Lung (tissue), 12 donors: ENCODE data around the gene FOXN3. TPM values are rescaled to one million over a fixed set of nuclear protein-coding genes. Genes with fewer than 3 reads are reported as not detected.

Experiments used
- ATAC-seq: fragments of 200-7000 bp; cut with Tn5 transposase; one replicate; pipeline ENCODE4 v1.9.1; 2020; ENCODE audit warnings: moderate number of reproducible peaks; ENCODE audit not compliant: insufficient read depth, low FRiP score
- DNase-seq, 3 donors: peaks; one replicate each; pipeline ENCODE4 v3.0.0-alpha.2; 2013 to 2017
- H3K27ac ChIP-seq, 2 donors: one replicate each; pipeline ENCODE4 v1.5.1; 2013; ENCODE audit warnings: mild to moderate bottlenecking in 2 of 2, moderate library complexity in 2 of 2, control low read depth in 1 of 2, inconsistent platforms in 1 of 2, low read depth in 1 of 2, low read length in 1 of 2
- H3K27me3 ChIP-seq, 3 donors: one replicate each; pipeline ENCODE4 v1.5.1; 2013; ENCODE audit warnings: low read length in 2 of 3; ENCODE audit not compliant: control insufficient read depth in 3 of 3, insufficient read depth in 3 of 3
- H3K36me3 ChIP-seq, 4 donors: one replicate each; pipeline ENCODE4 v1.5.1; 2013; ENCODE audit warnings: low read length in 4 of 4, mild to moderate bottlenecking in 1 of 4, moderate library complexity in 1 of 4; ENCODE audit not compliant: control insufficient read depth in 4 of 4, insufficient read depth in 4 of 4
- H3K4me1 ChIP-seq, 5 donors: one replicate each; pipeline ENCODE4 v1.5.1; 2013; ENCODE audit warnings: low read length in 5 of 5, mild to moderate bottlenecking in 2 of 5, moderate library complexity in 1 of 5; ENCODE audit not compliant: control insufficient read depth in 5 of 5, insufficient read depth in 5 of 5
- H3K4me3 ChIP-seq: one replicate; pipeline ENCODE4 v1.5.1; 2013; ENCODE audit warnings: mild to moderate bottlenecking, control low read depth, moderate library complexity
- H3K9ac ChIP-seq, 2 donors: one replicate each; pipeline ENCODE4 v1.5.1; 2013; ENCODE audit warnings: low read length in 2 of 2, control low read depth in 1 of 2; ENCODE audit not compliant: insufficient read depth in 1 of 2
- H3K9me3 ChIP-seq, 4 donors: one replicate each; pipeline ENCODE4 v1.5.1; 2013; ENCODE audit warnings: low read length in 3 of 4, mild to moderate bottlenecking in 1 of 4, moderate library complexity in 1 of 4; ENCODE audit not compliant: control insufficient read depth in 4 of 4, insufficient read depth in 3 of 4
- WGBS, 2 donors: extraction: QIAGEN DNeasy Blood & Tissue Kit; methylation state at CpG; one replicate each; pipeline ENCODE4 v1.1.7; 2013; 5-methylcytosine and 5-hydroxymethylcytosine counted together
- polyA plus RNA-seq, 2 donors: library from polyadenylated mRNA; stranded (reverse); fragments of 200-250 nt; gene quantifications; one replicate each; pipeline ENCODE4 v1.2.1, GENCODE V29; 2013
- total RNA-seq, 2 donors: library from RNA; depleted of rRNA in 1 of 2; stranded (reverse); fragments of >200 nt in 1 of 2; gene quantifications; one replicate each; pipeline ENCODE4 v1.2.1, GENCODE V29; 2014 to 2021
- TF ChIP-seq, protein P1 (sequence below): IDR thresholded peaks from 2 replicates; pipeline ENCODE4 v1.5.1; 2012; ENCODE audit warnings: mild to moderate bottlenecking; ENCODE audit errors: control extremely low read depth, extremely low read depth
- donor health status: control.
- donor health status: control.
- donor health status: Bipolar disorder and iron deficiency.
- donor health status: healthy.
- donor health status: DM: yes; HTN: yes; CAD: no.

FOXN3 gene
- total and polyA plus RNA-seq, 4 donors = 12.7 to 69.7 (median 34.9) TPM

- Histone ChIP-seq H3K4me3 (no peak overlapping the region), H3K36me3 (peaks cover 0 to 3% (median 0%) of the 10 kb centered on the region in 4 donors), H3K27ac (peak overlapping the region in 1 of 2 donors; percentile 33), H3K27me3 (no peaks in the 10 kb centered on the region), H3K9me3 (no peaks in the 10 kb centered on the region), H3K4me1 (peaks cover 12 to 64% (median 16%) of the 10 kb centered on the region in 5 donors), H3K9ac (peak overlapping the region in 1 of 2 donors; percentile 42)
- TF ChIP-seq, protein P1, sequence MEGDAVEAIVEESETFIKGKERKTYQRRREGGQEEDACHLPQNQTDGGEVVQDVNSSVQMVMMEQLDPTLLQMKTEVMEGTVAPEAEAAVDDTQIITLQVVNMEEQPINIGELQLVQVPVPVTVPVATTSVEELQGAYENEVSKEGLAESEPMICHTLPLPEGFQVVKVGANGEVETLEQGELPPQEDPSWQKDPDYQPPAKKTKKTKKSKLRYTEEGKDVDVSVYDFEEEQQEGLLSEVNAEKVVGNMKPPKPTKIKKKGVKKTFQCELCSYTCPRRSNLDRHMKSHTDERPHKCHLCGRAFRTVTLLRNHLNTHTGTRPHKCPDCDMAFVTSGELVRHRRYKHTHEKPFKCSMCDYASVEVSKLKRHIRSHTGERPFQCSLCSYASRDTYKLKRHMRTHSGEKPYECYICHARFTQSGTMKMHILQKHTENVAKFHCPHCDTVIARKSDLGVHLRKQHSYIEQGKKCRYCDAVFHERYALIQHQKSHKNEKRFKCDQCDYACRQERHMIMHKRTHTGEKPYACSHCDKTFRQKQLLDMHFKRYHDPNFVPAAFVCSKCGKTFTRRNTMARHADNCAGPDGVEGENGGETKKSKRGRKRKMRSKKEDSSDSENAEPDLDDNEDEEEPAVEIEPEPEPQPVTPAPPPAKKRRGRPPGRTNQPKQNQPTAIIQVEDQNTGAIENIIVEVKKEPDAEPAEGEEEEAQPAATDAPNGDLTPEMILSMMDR = no peak
- ATAC-seq = no peak
- 69 to 74% methylated on average over 12 of the region's 12 CpGs for WGBS, 2 donors
- peak; percentile 25 to 87 (median 86) for DNase-seq
These were observed 76.5 kb downstream of the FOXN3 start for GRCh38 chr14:89340200-89341181.

DNA sequence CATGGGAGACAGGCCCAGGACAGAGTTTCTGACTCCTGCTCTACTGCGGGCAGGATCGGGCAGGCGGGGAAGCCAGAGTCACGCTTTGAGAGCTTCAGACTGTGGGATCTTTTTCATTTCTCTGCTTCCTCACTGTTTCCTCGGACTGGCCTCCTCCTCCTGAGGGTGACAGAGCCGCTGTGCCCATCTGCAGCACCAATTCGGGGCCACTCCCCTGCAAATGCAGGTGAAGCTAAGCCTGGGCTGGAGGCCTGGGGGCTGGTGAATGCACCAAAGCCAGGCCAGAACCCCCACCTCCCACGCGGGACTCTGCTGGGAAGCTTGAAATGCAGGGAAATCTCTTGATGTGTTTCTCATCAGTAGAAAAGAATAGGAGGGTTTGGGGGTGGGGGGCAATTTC is 77.5 kb downstream of the FOXN3 start:
- DNase-seq (no peak), ATAC-seq (no peak)
- H3K9ac ChIP-seq = peak overlapping the region in 1 of 2 donors; percentile 43
- TF ChIP-seq, protein P1 = no peak
- no peaks in the 10 kb centered on the region for H3K9me3 ChIP-seq
- H3K36me3 ChIP-seq = peaks cover 0 to 3% (median 0%) of the 10 kb centered on the region in 4 donors
- H3K27me3 ChIP-seq = no peaks in the 10 kb centered on the region
- H3K4me1 ChIP-seq = peaks cover 7 to 55% (median 15%) of the 10 kb centered on the region in 5 donors
- H3K27ac ChIP-seq = peak overlapping the region in 1 of 2 donors; percentile 51
- WGBS, 2 donors = 64 to 78% methylated on average over 9 of the region's 9 CpGs
- no peak overlapping the region for H3K4me3 ChIP-seq

- WGBS, 2 donors = 84 to 94% methylated on average over 9 of the region's 9 CpGs
- Histone ChIP-seq H3K27ac (peak overlapping the region in 1 of 2 donors; percentile 51), H3K27me3 (no peaks in the 10 kb centered on the region), H3K4me1 (peaks cover 7 to 50% (median 15%) of the 10 kb centered on the region in 5 donors), H3K4me3 (no peak overlapping the region), H3K9me3 (no peaks in the 10 kb centered on the region), H3K9ac (peak overlapping the region in 1 of 2 donors; percentile 43), H3K36me3 (peaks cover 0 to 3% (median 0%) of the 10 kb centered on the region in 4 donors)
- DNase-seq (no peak), ATAC-seq (no peak)
- TF ChIP-seq, protein P1 = no peak
These were observed 77.9 kb downstream of the FOXN3 start for GRCh38 chr14:89339158-89339557.
